ENCODE measurements around the gene POLE4.

POLE4 gene

GRCh38 chr2:74979844-74980243, 21.4 kb downstream of the POLE4 start:
- H3K36me3 ChIP-seq (ENCODE audit: control insufficient read depth, insufficient read depth, low read length): no peaks in the 10 kb centered on the region
- no peak overlapping the region for H3K9ac ChIP-seq (ENCODE audit: low read length)
- H3K27me3 ChIP-seq (ENCODE audit: control insufficient read depth, insufficient read depth, low read length): no peaks in the 10 kb centered on the region
- H3K4me3 ChIP-seq (ENCODE audit: low read length): no peak overlapping the region
- H3K9me3 ChIP-seq (ENCODE audit: control insufficient read depth, low read length): no peaks in the 10 kb centered on the region
- no peaks in the 10 kb centered on the region for H3K4me1 ChIP-seq (ENCODE audit: control insufficient read depth, insufficient read depth, low read length)

GRCh38 chr2:74982577-74982976, 24.1 kb downstream of the POLE4 start:
- no peaks in the 10 kb centered on the region for H3K9me3 ChIP-seq (ENCODE audit: control insufficient read depth, low read length)
- H3K36me3 ChIP-seq (ENCODE audit: control insufficient read depth, insufficient read depth, low read length): no peaks in the 10 kb centered on the region
- H3K4me3 ChIP-seq (ENCODE audit: low read length): no peak overlapping the region
- H3K27me3 ChIP-seq (ENCODE audit: control insufficient read depth, insufficient read depth, low read length): no peaks in the 10 kb centered on the region
- no peaks in the 10 kb centered on the region for H3K4me1 ChIP-seq (ENCODE audit: control insufficient read depth, insufficient read depth, low read length)
- H3K9ac ChIP-seq (ENCODE audit: low read length): no peak overlapping the region

- no peak overlapping the region for H3K9ac ChIP-seq (ENCODE audit: low read length)
- H3K27me3 ChIP-seq (ENCODE audit: control insufficient read depth, insufficient read depth, low read length): no peaks in the 10 kb centered on the region
- H3K36me3 ChIP-seq (ENCODE audit: control insufficient read depth, insufficient read depth, low read length): no peaks in the 10 kb centered on the region
- H3K4me1 ChIP-seq (ENCODE audit: control insufficient read depth, insufficient read depth, low read length): no peaks in the 10 kb centered on the region
- no peak overlapping the region for H3K4me3 ChIP-seq (ENCODE audit: low read length)
- no peaks in the 10 kb centered on the region for H3K9me3 ChIP-seq (ENCODE audit: control insufficient read depth, low read length)
Observed at GRCh38 chr2:74983631-74984392, 25.4 kb downstream of the POLE4 start.

GRCh38 chr2:74984947-74985637, 26.6 kb downstream of the POLE4 start:
- Histone ChIP-seq H3K27me3 (ENCODE audit: control insufficient read depth, insufficient read depth, low read length) (no peaks in the 10 kb centered on the region), H3K9me3 (ENCODE audit: control insufficient read depth, low read length) (no peaks in the 10 kb centered on the region), H3K4me3 (ENCODE audit: low read length) (no peak overlapping the region), H3K36me3 (ENCODE audit: control insufficient read depth, insufficient read depth, low read length) (no peaks in the 10 kb centered on the region), H3K4me1 (ENCODE audit: control insufficient read depth, insufficient read depth, low read length) (no peaks in the 10 kb centered on the region), H3K9ac (ENCODE audit: low read length) (no peak overlapping the region)

GRCh38 chr2:74985978-74986609, 27.7 kb downstream of the POLE4 start:
- Histone ChIP-seq H3K36me3 (ENCODE audit: control insufficient read depth, insufficient read depth, low read length) (no peaks in the 10 kb centered on the region), H3K27me3 (ENCODE audit: control insufficient read depth, insufficient read depth, low read length) (no peaks in the 10 kb centered on the region), H3K4me3 (ENCODE audit: low read length) (no peak overlapping the region), H3K4me1 (ENCODE audit: control insufficient read depth, insufficient read depth, low read length) (no peaks in the 10 kb centered on the region), H3K9ac (ENCODE audit: low read length) (no peak overlapping the region), H3K9me3 (ENCODE audit: control insufficient read depth, low read length) (no peaks in the 10 kb centered on the region)

- Histone ChIP-seq H3K9ac (ENCODE audit: low read length) (no peak overlapping the region), H3K9me3 (ENCODE audit: control insufficient read depth, low read length) (no peaks in the 10 kb centered on the region), H3K4me3 (ENCODE audit: low read length) (no peak overlapping the region), H3K27me3 (ENCODE audit: control insufficient read depth, insufficient read depth, low read length) (no peaks in the 10 kb centered on the region), H3K36me3 (ENCODE audit: control insufficient read depth, insufficient read depth, low read length) (no peaks in the 10 kb centered on the region), H3K4me1 (ENCODE audit: control insufficient read depth, insufficient read depth, low read length) (no peaks in the 10 kb centered on the region)
Observed at GRCh38 chr2:74991977-74992376, 33.5 kb downstream of the POLE4 start.

- H3K4me3 ChIP-seq (ENCODE audit: low read length): no peak overlapping the region
- H3K9me3 ChIP-seq (ENCODE audit: control insufficient read depth, low read length): no peaks in the 10 kb centered on the region
- no peaks in the 10 kb centered on the region for H3K27me3 ChIP-seq (ENCODE audit: control insufficient read depth, insufficient read depth, low read length)
- no peak overlapping the region for H3K9ac ChIP-seq (ENCODE audit: low read length)
- no peaks in the 10 kb centered on the region for H3K36me3 ChIP-seq (ENCODE audit: control insufficient read depth, insufficient read depth, low read length)
- H3K4me1 ChIP-seq (ENCODE audit: control insufficient read depth, insufficient read depth, low read length): no peaks in the 10 kb centered on the region
Observed at GRCh38 chr2:74999468-74999867, 41.0 kb downstream of the POLE4 start.

GRCh38 chr2:75002007-75002406, 43.6 kb downstream of the POLE4 start:
- no peaks in the 10 kb centered on the region for H3K9me3 ChIP-seq (ENCODE audit: control insufficient read depth, low read length)
- H3K4me3 ChIP-seq (ENCODE audit: low read length): no peak overlapping the region
- no peak overlapping the region for H3K9ac ChIP-seq (ENCODE audit: low read length)
- no peaks in the 10 kb centered on the region for H3K27me3 ChIP-seq (ENCODE audit: control insufficient read depth, insufficient read depth, low read length)
- H3K4me1 ChIP-seq (ENCODE audit: control insufficient read depth, insufficient read depth, low read length): no peaks in the 10 kb centered on the region
- no peaks in the 10 kb centered on the region for H3K36me3 ChIP-seq (ENCODE audit: control insufficient read depth, insufficient read depth, low read length)

- no peaks in the 10 kb centered on the region for H3K27me3 ChIP-seq (ENCODE audit: control insufficient read depth, insufficient read depth, low read length)
- H3K9ac ChIP-seq (ENCODE audit: low read length): no peak overlapping the region
- H3K4me3 ChIP-seq (ENCODE audit: low read length): no peak overlapping the region
- no peaks in the 10 kb centered on the region for H3K36me3 ChIP-seq (ENCODE audit: control insufficient read depth, insufficient read depth, low read length)
- no peaks in the 10 kb centered on the region for H3K4me1 ChIP-seq (ENCODE audit: control insufficient read depth, insufficient read depth, low read length)
- H3K9me3 ChIP-seq (ENCODE audit: control insufficient read depth, low read length): no peaks in the 10 kb centered on the region
Observed at GRCh38 chr2:75003276-75003675, 44.8 kb downstream of the POLE4 start.

GRCh38 chr2:75003773-75004172, 45.3 kb downstream of the POLE4 start:
- no peak overlapping the region for H3K4me3 ChIP-seq (ENCODE audit: low read length)
- no peaks in the 10 kb centered on the region for H3K9me3 ChIP-seq (ENCODE audit: control insufficient read depth, low read length)
- no peaks in the 10 kb centered on the region for H3K36me3 ChIP-seq (ENCODE audit: control insufficient read depth, insufficient read depth, low read length)
- no peaks in the 10 kb centered on the region for H3K4me1 ChIP-seq (ENCODE audit: control insufficient read depth, insufficient read depth, low read length)
- no peak overlapping the region for H3K9ac ChIP-seq (ENCODE audit: low read length)
- no peaks in the 10 kb centered on the region for H3K27me3 ChIP-seq (ENCODE audit: control insufficient read depth, insufficient read depth, low read length)

- Histone ChIP-seq H3K4me3 (ENCODE audit: low read length) (no peak overlapping the region), H3K36me3 (ENCODE audit: control insufficient read depth, insufficient read depth, low read length) (no peaks in the 10 kb centered on the region)
Observed at GRCh38 chr2:75006041-75006440, 47.6 kb downstream of the POLE4 start.

GRCh38 chr2:75007061-75007460, 48.6 kb downstream of the POLE4 start:
- no peak overlapping the region for H3K4me3 ChIP-seq (ENCODE audit: low read length)
- no peaks in the 10 kb centered on the region for H3K27me3 ChIP-seq (ENCODE audit: control insufficient read depth, insufficient read depth, low read length)
- no peaks in the 10 kb centered on the region for H3K36me3 ChIP-seq (ENCODE audit: control insufficient read depth, insufficient read depth, low read length)
- H3K9me3 ChIP-seq (ENCODE audit: control insufficient read depth, low read length): no peaks in the 10 kb centered on the region
- H3K9ac ChIP-seq (ENCODE audit: low read length): no peak overlapping the region
- H3K4me1 ChIP-seq (ENCODE audit: control insufficient read depth, insufficient read depth, low read length): no peaks in the 10 kb centered on the region

More at GRCh38 chr2:75006041-75006440, 47.6 kb downstream of the POLE4 start:
- no peaks in the 10 kb centered on the region for H3K27me3 ChIP-seq (ENCODE audit: control insufficient read depth, insufficient read depth, low read length)
- H3K9me3 ChIP-seq (ENCODE audit: control insufficient read depth, low read length): no peaks in the 10 kb centered on the region
- H3K9ac ChIP-seq (ENCODE audit: low read length): no peak overlapping the region
- no peaks in the 10 kb centered on the region for H3K4me1 ChIP-seq (ENCODE audit: control insufficient read depth, insufficient read depth, low read length)
